Body of pancreas (tissue), 4 donors: Measurements from ENCODE around the gene ACAP2. TPM values are rescaled to one million over a fixed set of nuclear protein-coding genes. Genes with fewer than 3 reads are reported as not detected.

Source experiments
- ATAC-seq: fragments of 150-250 bp; one replicate; pipeline ENCODE4 v1.9.1; 2016
- DNase-seq, 4 donors: peaks; one replicate each; pipeline ENCODE4 v3.0.0-alpha.2; 2019
- H3K27ac ChIP-seq, 4 donors: fragments of 200-600 bp; sonication (generic); 1 replicate in 3 of 4; 2 replicates in 1 of 4; pipeline versions ENCODE4 v1.5.1 to v1.6.1; 2016 to 2019; ENCODE audit warnings: mild to moderate bottlenecking in 1 of 4, mixed read lengths in 1 of 4, moderate library complexity in 1 of 4
- H3K27me3 ChIP-seq, 2 donors: fragments of 200-600 bp; sonication (generic); one replicate each; pipeline ENCODE4 v1.6.0; 2016; ENCODE audit warnings: mild to moderate bottlenecking in 1 of 2
- H3K36me3 ChIP-seq, 2 donors: fragments of 200-600 bp; sonication (generic); replicated peaks in 1 of 2; 2 replicates each; pipeline ENCODE4 v1.5.1; 2016; ENCODE audit warnings: low read depth in 2 of 2; ENCODE audit not compliant: insufficient read depth in 1 of 2
- H3K4me1 ChIP-seq: fragments of 200-600 bp; sonication (generic); one replicate; pipeline ENCODE4 v1.6.0; 2016
- H3K4me3 ChIP-seq, 2 donors: fragments of 200-600 bp; sonication (generic); 1 replicate in 1 of 2; 2 replicates in 1 of 2; pipeline ENCODE4 v1.5.1; 2016 to 2019
- H3K9me3 ChIP-seq, 3 donors: fragments of 200-600 bp; sonication (generic); 1 replicate in 2 of 3; 2 replicates in 1 of 3; pipeline ENCODE4 v1.5.1; 2016
- POLR2A ChIP-seq, 3 donors: fragments of 450-650 bp; IDR thresholded peaks; one replicate each; pipeline ENCODE4 v1.6.1; 2016; ENCODE audit warnings: antibody characterized with exemption in 3 of 3, mild to moderate bottlenecking in 2 of 3
- WGBS, 2 donors: methylation state at CpG; one replicate each; pipeline ENCODE4 v1.1.5; 2017; 5-methylcytosine and 5-hydroxymethylcytosine counted together
- intact Hi-C: fragments of 100-400 bp; cut with DNase I; formaldehyde crosslinking; loops from one replicate; pipeline ENCODE4 v1.15.1; 2023
- total RNA-seq, 2 donors: library from RNA; depleted of rRNA; stranded (reverse); fragments of >200 nt; gene quantifications; one replicate each; pipeline ENCODE4 v1.1.0, GENCODE V29; 2016
- TF ChIP-seq, protein P1 (sequence below), 7 experiments: fragments of 450-650 bp in 4 of 7; fragments of 200-600 bp in 3 of 7; sonication (generic) in 3 of 7; IDR thresholded peaks; one replicate each; pipeline ENCODE4 v1.5.1; 2016 to 2019; ENCODE audit warnings: antibody characterized with exemption in 7 of 7

ACAP2 gene
- total RNA-seq, 2 donors from 2014 or later = 25.1 to 25.9 TPM

DNA sequence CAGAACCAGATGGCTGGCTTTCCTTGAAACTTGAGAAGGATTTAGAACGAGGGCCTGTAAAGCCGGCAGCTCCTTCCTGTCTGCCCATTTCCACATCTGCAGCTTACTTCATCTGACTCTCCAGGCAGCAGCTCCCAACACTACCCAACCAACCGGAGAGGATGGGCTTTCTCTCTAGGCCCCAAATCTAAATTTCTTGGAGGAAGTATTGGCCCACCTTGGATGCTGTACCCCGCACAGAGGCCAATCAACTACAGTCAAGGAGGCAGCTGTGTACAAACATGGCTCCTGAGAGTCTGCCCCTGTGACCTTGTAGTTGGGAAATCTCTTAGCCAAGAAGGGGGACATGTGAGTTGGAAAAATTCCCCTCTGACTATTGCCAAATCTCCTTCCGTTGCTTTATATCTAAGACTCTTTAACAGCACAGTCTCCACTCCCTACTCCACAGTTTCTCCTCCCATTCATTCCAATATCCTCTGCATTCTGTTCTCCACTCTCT is 8.0 kb upstream of the ACAP2 start:
- Histone ChIP-seq H3K36me3 (no peaks in the 10 kb centered on the region), H3K4me1 (no peaks in the 10 kb centered on the region), H3K27ac (no peak overlapping the region), H3K4me3 (no peak overlapping the region), H3K9me3 (no peaks in the 10 kb centered on the region), H3K27me3 (no peaks in the 10 kb centered on the region)
- intact Hi-C loops = no loop called here
- 54 to 60% methylated on average over 5 of the region's 5 CpGs for WGBS, 2 donors
- DNase-seq (peak in 1 of 4 donors; percentile 33), ATAC-seq (peak; percentile 59)
- TF ChIP-seq, protein P1, sequence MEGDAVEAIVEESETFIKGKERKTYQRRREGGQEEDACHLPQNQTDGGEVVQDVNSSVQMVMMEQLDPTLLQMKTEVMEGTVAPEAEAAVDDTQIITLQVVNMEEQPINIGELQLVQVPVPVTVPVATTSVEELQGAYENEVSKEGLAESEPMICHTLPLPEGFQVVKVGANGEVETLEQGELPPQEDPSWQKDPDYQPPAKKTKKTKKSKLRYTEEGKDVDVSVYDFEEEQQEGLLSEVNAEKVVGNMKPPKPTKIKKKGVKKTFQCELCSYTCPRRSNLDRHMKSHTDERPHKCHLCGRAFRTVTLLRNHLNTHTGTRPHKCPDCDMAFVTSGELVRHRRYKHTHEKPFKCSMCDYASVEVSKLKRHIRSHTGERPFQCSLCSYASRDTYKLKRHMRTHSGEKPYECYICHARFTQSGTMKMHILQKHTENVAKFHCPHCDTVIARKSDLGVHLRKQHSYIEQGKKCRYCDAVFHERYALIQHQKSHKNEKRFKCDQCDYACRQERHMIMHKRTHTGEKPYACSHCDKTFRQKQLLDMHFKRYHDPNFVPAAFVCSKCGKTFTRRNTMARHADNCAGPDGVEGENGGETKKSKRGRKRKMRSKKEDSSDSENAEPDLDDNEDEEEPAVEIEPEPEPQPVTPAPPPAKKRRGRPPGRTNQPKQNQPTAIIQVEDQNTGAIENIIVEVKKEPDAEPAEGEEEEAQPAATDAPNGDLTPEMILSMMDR (IDR thresholded peaks at IDR 0.05) = no peak
- TF ChIP-seq POLR2A (IDR thresholded peaks at IDR 0.05) = no peak

DNA sequence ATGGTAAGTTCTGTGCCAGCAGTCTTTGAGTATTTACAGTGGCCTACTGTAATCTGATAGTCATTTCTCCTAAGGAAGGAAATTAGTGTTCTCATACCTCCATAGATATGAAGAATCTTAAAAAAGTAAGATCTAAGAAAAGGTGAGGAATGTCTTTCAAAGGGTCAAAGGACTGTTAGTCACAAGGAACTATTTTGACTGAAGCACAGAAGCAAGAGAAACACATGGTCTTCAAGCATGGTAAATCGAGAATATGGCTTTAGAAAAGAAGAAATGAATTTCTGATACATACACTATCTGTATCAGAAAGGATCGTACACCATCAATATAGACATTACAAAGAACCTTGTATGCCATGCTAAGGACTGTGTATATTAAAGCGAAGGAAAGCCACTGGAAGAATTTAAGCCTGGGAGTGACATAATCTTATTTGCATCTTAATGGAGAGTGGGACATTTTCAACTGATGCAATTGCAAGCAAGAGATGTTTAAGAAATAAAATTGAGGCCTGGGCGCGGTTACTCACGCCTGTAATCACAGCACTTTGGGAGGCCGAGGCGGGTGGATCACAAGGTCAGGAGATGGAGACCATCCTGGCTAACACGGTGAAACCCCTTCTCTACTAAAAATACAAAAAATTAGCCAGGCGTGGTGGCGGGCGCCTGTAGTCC is 5.5 kb upstream of the ACAP2 start:
- Histone ChIP-seq H3K4me3 (no peak overlapping the region), H3K27me3 (no peaks in the 10 kb centered on the region), H3K9me3 (no peaks in the 10 kb centered on the region), H3K27ac (no peak overlapping the region), H3K36me3 (no peaks in the 10 kb centered on the region), H3K4me1 (peaks cover 7% of the 10 kb centered on the region)
- DNase-seq (no peak), ATAC-seq (no peak)
- 82 to 94% methylated on average over 12 of the region's 12 CpGs for WGBS, 2 donors
- intact Hi-C loops = no loop called here
- TF ChIP-seq, protein P1 (IDR thresholded peaks at IDR 0.05) = no peak
- TF ChIP-seq POLR2A (IDR thresholded peaks at IDR 0.05) = no peak

DNA sequence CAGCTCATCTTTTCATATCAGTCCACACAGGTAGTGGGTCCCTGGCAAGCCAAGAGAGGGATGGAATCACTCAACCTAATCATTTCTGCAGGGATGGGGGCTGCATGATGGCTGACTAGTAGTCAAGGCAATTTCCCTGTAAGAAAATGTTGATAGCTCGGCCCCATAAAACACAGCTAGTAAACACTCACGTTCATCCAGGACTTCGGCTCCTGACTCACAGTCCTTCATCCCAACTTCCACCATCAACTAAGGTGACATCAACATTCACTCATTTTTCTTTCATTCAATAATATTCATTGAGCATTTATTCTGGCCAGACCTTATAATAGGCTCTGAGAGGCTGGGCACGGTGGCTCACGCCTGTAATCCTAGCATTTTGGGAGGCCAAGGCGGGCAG is 4.4 kb upstream of the ACAP2 start:
- H3K27me3 ChIP-seq = no peaks in the 10 kb centered on the region
- H3K36me3 ChIP-seq = no peaks in the 10 kb centered on the region
- no peak overlapping the region for H3K4me3 ChIP-seq
- DNase-seq (no peak), ATAC-seq (no peak)
- intact Hi-C loops = no loop called here
- no peak for TF ChIP-seq POLR2A (IDR thresholded peaks at IDR 0.05)
- TF ChIP-seq, protein P1 (IDR thresholded peaks at IDR 0.05) = no peak
- WGBS, 2 donors = 86 to 97% methylated on average over 6 of the region's 6 CpGs
- H3K4me1 ChIP-seq = peaks cover 8% of the 10 kb centered on the region
- no peaks in the 10 kb centered on the region for H3K9me3 ChIP-seq
- no peak overlapping the region for H3K27ac ChIP-seq

DNA sequence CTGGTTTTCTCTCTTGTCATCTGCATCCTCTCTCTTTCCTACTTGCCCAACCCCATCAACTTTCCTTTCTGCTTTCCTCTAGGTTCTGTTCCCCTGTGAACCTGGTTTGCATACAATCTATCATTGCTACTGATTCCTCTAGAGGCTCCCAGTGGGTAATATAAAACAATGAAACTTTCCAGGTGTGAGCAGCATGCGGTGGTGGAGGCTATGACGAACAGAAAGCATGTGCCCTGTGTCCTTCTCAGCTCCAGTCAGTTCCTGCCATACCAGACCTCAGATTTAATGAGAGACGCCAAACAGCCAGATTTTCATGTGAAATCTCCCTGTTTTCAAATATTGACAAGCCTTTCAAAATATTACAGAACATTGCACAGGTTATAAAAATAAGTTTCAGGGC is 3.5 kb upstream of the ACAP2 start:
- no peaks in the 10 kb centered on the region for H3K27me3 ChIP-seq
- no peak overlapping the region for H3K4me3 ChIP-seq
- intact Hi-C loops = no loop called here
- DNase-seq (peak in 1 of 4 donors; percentile 13), ATAC-seq (no peak)
- WGBS, 2 donors = 57 to 63% methylated on average over 3 of the region's 3 CpGs
- no peak overlapping the region for H3K27ac ChIP-seq
- TF ChIP-seq, protein P1 (IDR thresholded peaks at IDR 0.05) = no peak
- no peak for TF ChIP-seq POLR2A (IDR thresholded peaks at IDR 0.05)
- no peaks in the 10 kb centered on the region for H3K36me3 ChIP-seq
- peaks cover 11% of the 10 kb centered on the region for H3K4me1 ChIP-seq
- no peaks in the 10 kb centered on the region for H3K9me3 ChIP-seq

DNA sequence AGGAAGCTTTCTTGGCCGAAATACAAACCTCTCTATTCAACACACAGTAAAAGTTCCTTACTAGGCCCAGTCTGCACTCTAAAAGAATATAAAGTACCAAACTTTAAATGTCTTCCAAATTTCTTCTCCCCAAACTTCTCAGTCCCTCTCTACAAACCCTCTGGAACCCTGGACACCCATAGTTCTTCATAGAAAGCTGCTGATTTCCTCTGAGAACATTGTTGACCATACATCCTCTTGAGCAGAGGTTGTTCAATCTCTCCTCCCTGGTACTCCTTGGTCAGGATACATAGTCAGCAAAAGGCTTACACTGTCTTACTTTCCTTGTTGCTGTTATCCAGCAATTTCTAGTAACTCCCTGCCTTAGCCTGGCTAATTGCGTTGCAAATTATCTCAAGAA is 3.1 kb upstream of the ACAP2 start:
- intact Hi-C loops = no loop called here
- no peak overlapping the region for H3K27ac ChIP-seq
- no peak for ATAC-seq
- WGBS, 2 donors = 64 to 71% methylated on average over 2 of the region's 2 CpGs
- no peak for DNase-seq
- H3K27me3 ChIP-seq = no peaks in the 10 kb centered on the region
- H3K4me1 ChIP-seq = peaks cover 16% of the 10 kb centered on the region
- no peak for TF ChIP-seq POLR2A (IDR thresholded peaks at IDR 0.05)
- TF ChIP-seq, protein P1 (IDR thresholded peaks at IDR 0.05) = no peak
- no peak overlapping the region for H3K4me3 ChIP-seq
- H3K36me3 ChIP-seq = no peaks in the 10 kb centered on the region
- H3K9me3 ChIP-seq = no peaks in the 10 kb centered on the region
